ENCODE data around the gene NFATC2.

DNA sequence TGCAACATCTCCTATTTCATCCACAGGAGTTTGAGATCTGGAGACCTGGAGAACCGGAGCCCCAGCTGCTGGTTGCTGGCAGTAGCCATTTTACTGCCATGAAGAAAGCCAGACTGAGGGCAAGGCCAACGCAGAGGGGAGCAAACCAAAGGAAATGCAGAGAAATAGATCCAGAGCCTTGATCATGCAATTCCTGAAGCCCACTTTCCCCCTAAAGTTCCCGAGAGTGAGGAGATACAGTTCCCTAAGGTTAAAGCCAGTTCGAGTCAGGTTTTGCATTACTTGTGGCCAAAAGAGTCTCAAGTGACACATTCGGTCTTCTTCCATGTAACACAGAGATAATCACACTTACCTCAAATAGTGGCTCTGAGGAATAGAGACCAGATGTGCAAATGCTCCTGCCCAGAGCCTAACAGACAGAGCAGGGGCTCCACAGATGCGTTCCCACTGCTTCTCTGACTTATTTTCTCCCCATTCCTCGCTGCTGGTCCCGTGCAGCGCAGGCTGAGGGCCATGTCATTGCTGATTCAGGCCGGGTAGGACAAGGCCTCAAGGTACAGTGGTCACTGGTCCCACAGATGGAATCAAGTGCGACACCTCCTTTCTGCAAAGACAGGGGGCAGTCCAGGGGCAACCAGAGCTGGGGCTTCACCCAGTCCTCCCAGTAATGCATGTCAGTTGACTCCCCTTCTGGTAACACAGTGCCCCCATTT, 35.1 kb upstream of the NFATC2 start:
- no peak for TF ChIP-seq CTCF (IDR thresholded peaks at IDR 0.05)
- TF ChIP-seq POLR2A (IDR thresholded peaks at IDR 0.05): no peak

Data from breast epithelium (tissue), 3 donors.